Lower leg skin (tissue), 3 donors: ENCODE measurements around the gene CFAP97D1.

Experiments used
- CTCF ChIP-seq, 3 donors: fragments of 450-650 bp; IDR thresholded peaks; one replicate each; pipeline ENCODE4 v1.5.1; 2016; ENCODE audit warnings: antibody characterized with exemption in 3 of 3, mild to moderate bottlenecking in 3 of 3, moderate library complexity in 2 of 3
- POLR2A ChIP-seq, 2 donors: fragments of 450-650 bp; IDR thresholded peaks; one replicate each; pipeline ENCODE4 v1.6.1; 2016 to 2017; ENCODE audit warnings: antibody characterized with exemption in 2 of 2, mild to moderate bottlenecking in 1 of 2, moderate library complexity in 1 of 2

DNA sequence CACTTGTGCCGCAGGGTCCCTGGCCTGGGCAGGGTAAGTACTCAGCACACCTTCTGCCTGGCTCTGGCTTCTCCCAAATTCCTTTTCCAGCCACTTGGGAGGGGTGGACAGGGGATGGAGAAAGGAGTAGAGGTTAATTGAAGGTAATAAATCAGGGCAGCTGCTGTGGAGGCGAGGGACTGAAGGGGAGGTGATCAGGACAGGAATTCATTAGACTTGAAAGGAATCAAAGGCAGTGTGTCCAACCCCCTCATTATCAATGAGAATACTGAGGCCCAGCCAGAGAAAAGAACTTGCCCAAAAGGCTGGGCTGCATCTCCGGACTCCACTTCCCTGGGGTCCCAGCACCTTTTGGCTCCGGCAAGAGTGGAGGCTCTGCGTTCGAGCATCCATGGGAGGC is 24.0 kb upstream of the CFAP97D1 start:
- no peak for TF ChIP-seq POLR2A (IDR thresholded peaks at IDR 0.05)
- TF ChIP-seq CTCF (IDR thresholded peaks at IDR 0.05) = no peak
